A673 (cell line): ENCODE measurements around the gene PEX26. TPM values are rescaled to one million over a fixed set of nuclear protein-coding genes. Genes with fewer than 3 reads are reported as not detected.
A peak's percentile ranks its signal among the peaks of the same experiment; 100 is the strongest.

ENCODE experiments used
- BruUV-seq: library from RNA; stranded (reverse); fragments of 400-500 nt; replicated peaks from 2 replicates; lab custom pipeline; 2021; lab: Mats Ljungman, UMichigan
- CTCF ChIA-PET: fragments of 300-600 bp; sonication (Branson Sonifier 250); formaldehyde crosslinking; loops from one replicate; lab custom pipeline; 2022; ENCODE audit warnings: antibody characterized with exemption; lab: Charles Lee
- POLR2A ChIA-PET: fragments of 300-600 bp; sonication (Branson Sonifier 250); formaldehyde crosslinking; loops from one replicate; lab custom pipeline; 2022; ENCODE audit warnings: antibody characterized with exemption; ENCODE audit not compliant: low non-redundant PET; lab: Charles Lee
- DNase-seq: peaks from one replicate; pipeline ENCODE4 v3.0.0-alpha.2; 2015; ENCODE audit warnings: low spot score
- H3K27ac ChIP-seq: fragments of 200-600 bp; sonication (generic); 2 replicates; pipeline ENCODE4 v1.5.1; 2016; ENCODE audit warnings: mixed run types, low read depth, mild to moderate bottlenecking, mixed read lengths, antibody characterized with exemption, low read length; ENCODE audit not compliant: poor library complexity, severe bottlenecking
- H3K27me3 ChIP-seq: fragments of 200-600 bp; sonication (generic); replicated peaks from 2 replicates; pipeline ENCODE4 v1.6.1; 2017; ENCODE audit warnings: mixed run types, low read depth, mild to moderate bottlenecking, mixed read lengths, antibody characterized with exemption, low read length; ENCODE audit not compliant: insufficient read depth, poor library complexity
- H3K36me3 ChIP-seq: fragments of 200-600 bp; sonication (generic); 2 replicates; pipeline ENCODE4 v1.6.1; 2016; ENCODE audit warnings: mixed run types, mild to moderate bottlenecking, mixed read lengths, antibody characterized with exemption, low read length; ENCODE audit not compliant: insufficient read depth, poor library complexity, severe bottlenecking
- H3K4me1 ChIP-seq: fragments of 200-600 bp; sonication (generic); 2 replicates; pipeline ENCODE4 v1.6.1; 2017; ENCODE audit warnings: mixed run types, mild to moderate bottlenecking, mixed read lengths, antibody characterized with exemption, low read length; ENCODE audit not compliant: insufficient read depth, poor library complexity, severe bottlenecking
- H3K4me3 ChIP-seq: fragments of 200-600 bp; sonication (generic); 2 replicates; pipeline ENCODE4 v1.5.1; 2016; ENCODE audit warnings: low read depth, mixed run types, mild to moderate bottlenecking, mixed read lengths, low read length; ENCODE audit not compliant: poor library complexity, severe bottlenecking
- H3K9me3 ChIP-seq: fragments of 200-600 bp; sonication (generic); 2 replicates; pipeline ENCODE4 v1.6.1; 2016; ENCODE audit warnings: mixed run types, low read depth, mild to moderate bottlenecking, mixed read lengths, antibody characterized with exemption, low read length; ENCODE audit not compliant: poor library complexity, severe bottlenecking
- CTCF ChIP-seq: fragments of 300-800, 200-600 bp; sonication (generic); conservative IDR thresholded peaks from 2 replicates; pipeline ENCODE4 v1.5.1; 2017; ENCODE audit warnings: low read depth, mild to moderate bottlenecking, antibody characterized with exemption, low read length, moderate library complexity, mixed read lengths
- EZH2 ChIP-seq: fragments of 200-600 bp; sonication (generic); IDR thresholded peaks from 2 replicates; pipeline ENCODE4 v1.6.1; 2017; ENCODE audit warnings: borderline replicate concordance, low read depth, mild to moderate bottlenecking, mixed read lengths, antibody characterized with exemption, low read length; ENCODE audit not compliant: poor library complexity, severe bottlenecking
- intact Hi-C: fragments of 100-400 bp; cut with micrococcal nuclease; formaldehyde crosslinking; loops from one replicate; pipeline ENCODE4 v1.10.0; 2022; ENCODE audit not compliant: unreplicated experiment
- total RNA-seq: library from RNA; stranded (reverse); gene quantifications from 2 replicates; pipeline ENCODE4 v1.2.3, GENCODE V29; 2021

Gene PEX26
- total RNA-seq, 1 experiment from 2014 or later = 36.9 TPM

DNA sequence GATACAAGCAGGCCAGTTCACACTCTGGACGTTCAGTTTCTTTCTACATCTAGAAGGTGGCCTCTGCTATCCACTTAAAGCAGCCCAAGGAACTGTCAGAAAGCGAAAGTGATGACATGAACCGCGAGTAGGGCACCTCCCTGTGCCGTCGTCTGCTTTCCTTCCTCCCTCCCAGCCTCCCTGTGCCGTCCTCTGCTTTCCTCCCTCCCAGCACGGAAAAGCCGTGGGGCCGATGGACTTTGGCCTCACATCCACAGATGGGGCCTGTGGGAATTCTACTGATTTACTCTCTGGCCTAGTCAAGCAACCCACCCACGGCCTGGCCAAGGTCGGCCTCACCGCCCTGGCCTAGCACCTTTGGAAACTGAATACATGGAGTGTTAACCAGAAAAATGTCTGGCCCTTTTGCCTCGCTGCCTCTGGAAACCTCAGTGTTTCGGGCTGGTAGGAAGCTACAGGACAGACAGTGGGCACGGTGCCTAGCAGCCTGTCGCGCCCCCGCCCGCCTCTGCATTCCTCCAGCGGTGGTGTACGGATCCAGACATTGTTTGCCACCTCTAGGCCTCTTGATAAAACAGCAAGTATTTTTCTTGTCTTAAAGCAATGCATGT, 14.2 kb downstream of the PEX26 start:
- intact Hi-C loops = loop anchor here (2.0 kb wide), 1 partner anchor 59 kb away; the partner anchor contains the start of gene USP18
- no peak overlapping the region for H3K4me3 ChIP-seq
- POLR2A ChIA-PET = no interaction called here

GRCh38 chr22:18093661-18094060, 15.9 kb downstream of the PEX26 start:
- H3K36me3 ChIP-seq = peaks cover under 1% of the 10 kb centered on the region
- H3K4me1 ChIP-seq = no peaks in the 10 kb centered on the region
- no peak for DNase-seq
- intact Hi-C loops = no loop called here
- TF ChIP-seq CTCF (no peak), EZH2 (no peak)
- H3K27ac ChIP-seq = no peak overlapping the region
- ChIA-PET CTCF (interaction anchor here (0.7 kb wide), 1 partner anchor 355 kb away, joined by 4 read pairs; no protein-coding TSS in a partner anchor), POLR2A (no interaction called here)
- no TSS peak for BruUV-seq
- H3K27me3 ChIP-seq = no peaks in the 10 kb centered on the region
- H3K4me3 ChIP-seq = no peak overlapping the region
- no peaks in the 10 kb centered on the region for H3K9me3 ChIP-seq

More for the DNA sequence above, 14.2 kb downstream of the PEX26 start:
- Histone ChIP-seq H3K9me3 (no peaks in the 10 kb centered on the region), H3K27me3 (no peaks in the 10 kb centered on the region), H3K36me3 (peaks cover 15% of the 10 kb centered on the region), H3K27ac (no peak overlapping the region), H3K4me1 (no peaks in the 10 kb centered on the region)
- TF ChIP-seq CTCF (no peak), EZH2 (no peak)
- DNase-seq = peak; percentile 57
- CTCF ChIA-PET = no interaction called here
- BruUV-seq = no TSS peak

DNA sequence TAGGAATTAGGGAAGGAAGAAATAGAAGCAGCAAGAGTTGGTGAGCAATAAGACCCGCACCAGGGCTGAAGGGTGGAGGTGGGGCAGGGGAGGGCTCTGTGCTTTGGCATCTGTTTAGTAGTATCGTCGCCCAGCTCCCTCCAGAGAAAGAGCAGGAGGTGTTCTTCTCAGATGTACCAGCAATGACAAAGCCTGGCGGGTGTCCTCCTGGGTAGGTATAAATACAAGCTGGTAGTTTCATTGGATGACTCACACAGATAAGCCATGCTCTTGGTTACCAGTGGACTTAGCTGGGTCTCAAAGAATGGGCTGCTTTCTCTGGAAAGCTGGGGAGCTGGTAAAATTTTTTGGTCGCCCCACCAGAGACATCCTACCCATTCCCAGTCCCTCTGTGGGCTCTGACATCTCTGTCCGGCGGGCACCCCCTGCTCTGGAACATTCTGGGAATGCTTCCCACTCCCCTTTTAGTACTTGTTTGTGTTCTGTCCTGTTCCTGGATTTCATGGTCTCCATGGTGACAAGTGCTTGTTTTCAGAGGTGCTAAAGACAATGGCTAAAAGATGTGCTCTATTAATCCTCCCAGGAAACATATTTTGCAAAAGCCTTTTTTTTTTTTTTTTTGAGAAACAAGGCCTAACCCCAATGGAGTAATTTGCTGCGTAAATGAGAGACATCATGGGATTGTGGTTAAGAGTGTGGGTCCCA, 17.5 kb downstream of the PEX26 start:
- no peaks in the 10 kb centered on the region for H3K36me3 ChIP-seq
- H3K27ac ChIP-seq = no peak overlapping the region
- intact Hi-C loops = no loop called here
- no peak overlapping the region for H3K4me3 ChIP-seq
- ChIA-PET CTCF (no interaction called here), POLR2A (no interaction called here)
- H3K4me1 ChIP-seq = no peaks in the 10 kb centered on the region
- no peak for DNase-seq
- H3K9me3 ChIP-seq = no peaks in the 10 kb centered on the region
- no peak for TF ChIP-seq EZH2
- TF ChIP-seq CTCF = no peak
- no peaks in the 10 kb centered on the region for H3K27me3 ChIP-seq
- no TSS peak for BruUV-seq
